Keratinocyte (primary cell): ENCODE results near the gene RAB3IL1. TPM values are rescaled to one million over a fixed set of nuclear protein-coding genes. Genes with fewer than 3 reads are reported as not detected.

Experiments
- DNase-seq: peaks from one replicate; pipeline ENCODE4 v3.0.0-alpha.2; 2011; ENCODE audit warnings: low read depth, missing footprints, low spot score
- FAIRE-seq: peaks from 2 replicates; lab custom pipeline; 2011; peaks lifted over from hg19 to GRCh38; lab: Jason Lieb, UNC
- H2AFZ ChIP-seq: 2 replicates; pipeline ENCODE4 v1.6.0; 2012; ENCODE audit warnings: low read length, control low read depth, inconsistent platforms; ENCODE audit not compliant: control insufficient read depth
- H3K27ac ChIP-seq: 2 replicates; pipeline ENCODE4 v1.5.1; 2011; ENCODE audit warnings: low read length; ENCODE audit not compliant: control insufficient read depth, insufficient read depth
- H3K27me3 ChIP-seq: 3 replicates; pipeline ENCODE4 v1.6.0; 2011; ENCODE audit warnings: low read length; ENCODE audit not compliant: control insufficient read depth, insufficient read depth; ENCODE audit errors: extremely low read depth
- H3K36me3 ChIP-seq, 2 experiments: 2 replicates in 1 of 2; 3 replicates in 1 of 2; pipeline ENCODE4 v1.5.1; 2011; ENCODE audit warnings: low read length in 2 of 2, mild to moderate bottlenecking in 1 of 2; ENCODE audit not compliant: control insufficient read depth in 2 of 2, insufficient read depth in 2 of 2; ENCODE audit errors: extremely low read depth in 1 of 2
- H3K4me1 ChIP-seq: 3 replicates; pipeline ENCODE4 v1.5.1; 2011; ENCODE audit warnings: low read length; ENCODE audit not compliant: control insufficient read depth, insufficient read depth; ENCODE audit errors: extremely low read depth
- H3K4me2 ChIP-seq: 3 replicates; pipeline ENCODE4 v1.6.0; 2011; ENCODE audit warnings: low read depth, low read length; ENCODE audit not compliant: control insufficient read depth, insufficient read depth; ENCODE audit errors: extremely low read depth
- H3K4me3 ChIP-seq, 3 experiments: fragments of 200-600 bp in 1 of 3; sonication (generic) in 1 of 3; 2 replicates in 2 of 3; 3 replicates in 1 of 3; pipeline ENCODE4 v1.5.1; 2011 to 2016; ENCODE audit warnings: low read length in 3 of 3, mild to moderate bottlenecking in 3 of 3, control low read depth in 2 of 3, inconsistent platforms in 1 of 3, low read depth in 1 of 3, mixed read lengths in 1 of 3, mixed run types in 1 of 3, moderate library complexity in 1 of 3; ENCODE audit not compliant: control insufficient read depth in 2 of 3, insufficient read depth in 2 of 3; ENCODE audit errors: extremely low read depth in 1 of 3
- H3K79me2 ChIP-seq: 2 replicates; pipeline ENCODE4 v1.6.0; 2012; ENCODE audit warnings: low read length; ENCODE audit not compliant: control insufficient read depth, insufficient read depth
- H3K9ac ChIP-seq: 3 replicates; pipeline ENCODE4 v1.6.0; 2011; ENCODE audit warnings: low read length; ENCODE audit not compliant: control insufficient read depth, insufficient read depth; ENCODE audit errors: extremely low read depth
- H3K9me1 ChIP-seq: 3 replicates; pipeline ENCODE4 v1.6.0; 2011; ENCODE audit warnings: low read length; ENCODE audit not compliant: control insufficient read depth, insufficient read depth; ENCODE audit errors: extremely low read depth
- H3K9me3 ChIP-seq: 2 replicates; pipeline ENCODE4 v1.5.1; 2012; ENCODE audit warnings: low read depth, low read length; ENCODE audit not compliant: control insufficient read depth
- H4K20me1 ChIP-seq: 3 replicates; pipeline ENCODE4 v1.6.0; 2011; ENCODE audit warnings: low read length; ENCODE audit not compliant: control insufficient read depth, insufficient read depth; ENCODE audit errors: extremely low read depth
- CTCF ChIP-seq, 3 experiments: IDR thresholded peaks in 1 of 3; conservative IDR thresholded peaks in 1 of 3; optimal IDR thresholded peaks in 1 of 3; 2 replicates in 2 of 3; 3 replicates in 1 of 3; pipeline versions ENCODE3 to v1.5.1; 2011; ENCODE audit warnings: low read length in 3 of 3, mild to moderate bottlenecking in 3 of 3, moderate library complexity in 2 of 3, control low read depth in 1 of 3, inconsistent platforms in 1 of 3; ENCODE audit not compliant: insufficient read depth in 2 of 3; ENCODE audit errors: extremely low read depth in 1 of 3
- EZH2 ChIP-seq: IDR thresholded peaks from one replicate; pipeline ENCODE4 v1.6.1; 2012; ENCODE audit warnings: inconsistent platforms, mild to moderate bottlenecking, low read length, moderate library complexity
- dilution Hi-C: fragments of 300-500 bp; cut with MboI; formaldehyde crosslinking; loops from one replicate; pipeline ENCODE4 v1.7.0; 2020; ENCODE audit warnings: low sequenced_read_pairs; ENCODE audit not compliant: extremely low pct_ligation_motif_present
- polyA plus RNA-seq, 5 experiments: library from polyadenylated mRNA; depleted of rRNA in 3 of 5; stranded (reverse) in 3 of 5; stranded (forward) in 1 of 5; unstranded in 1 of 5; fragments of >200 nt; gene quantifications; 1 replicate in 1 of 5; 2 replicates in 3 of 5; 3 replicates in 1 of 5; pipeline versions ENCODE4 v1.2.1 to v1.2.3, GENCODE V29; 2011 to 2012; ENCODE audit warnings: missing spikeins in 2 of 5, low read depth in 1 of 5, low replicate concordance in 1 of 5

Gene RAB3IL1
- polyA plus RNA-seq, 1 donor (not counting 4 experiments of a cell fraction or from before 2014, with no cell fraction given), result 0.31 TPM

GRCh38 chr11:61964058-61964665 is 46.8 kb upstream of the RAB3IL1 start:
- TF ChIP-seq EZH2, result no peak
- no peak for TF ChIP-seq CTCF (optimal IDR thresholded peaks at IDR 0.05 in 1 of 3, IDR thresholded peaks at IDR 0.05 in 1 of 3, conservative IDR thresholded peaks at IDR 0.05 in 1 of 3; ENCODE audit: extremely low read depth in 1 of 3, insufficient read depth in 2 of 3, low read length in 3 of 3)
- peaks cover 12 to 26% of the 10 kb centered on the region in 2 experiments for H3K36me3 ChIP-seq
- DNase-seq (no peak), FAIRE-seq (no peak)
- no peak overlapping the region for H3K4me2 ChIP-seq
- H3K4me1 ChIP-seq, result peaks cover 27% of the 10 kb centered on the region
- H4K20me1 ChIP-seq, result peaks cover 25% of the 10 kb centered on the region
- no peak overlapping the region for H3K27ac ChIP-seq
- H3K4me3 ChIP-seq, result no peak overlapping the region
- no peaks in the 10 kb centered on the region for H3K27me3 ChIP-seq
- peaks cover 20% of the 10 kb centered on the region for H3K79me2 ChIP-seq
- dilution Hi-C loops, result no loop called here
- H3K9ac ChIP-seq, result no peak overlapping the region
- H3K9me3 ChIP-seq, result no peaks in the 10 kb centered on the region
- no peak overlapping the region for H2AFZ ChIP-seq
- H3K9me1 ChIP-seq, result no peaks in the 10 kb centered on the region

- no peak overlapping the region for H3K4me2 ChIP-seq
- no peak for DNase-seq
- H4K20me1 ChIP-seq, result peaks cover 25% of the 10 kb centered on the region
- H3K36me3 ChIP-seq, result peaks cover 12 to 26% of the 10 kb centered on the region in 2 experiments
- H3K27ac ChIP-seq, result no peak overlapping the region
- no peaks in the 10 kb centered on the region for H3K27me3 ChIP-seq
- H3K9ac ChIP-seq, result no peak overlapping the region
- peaks cover 26% of the 10 kb centered on the region for H3K4me1 ChIP-seq
- dilution Hi-C loops, result no loop called here
- no peak overlapping the region for H2AFZ ChIP-seq
- no peaks in the 10 kb centered on the region for H3K9me1 ChIP-seq
- H3K4me3 ChIP-seq, result no peak overlapping the region
- peaks cover 20% of the 10 kb centered on the region for H3K79me2 ChIP-seq
- no peak for FAIRE-seq
- H3K9me3 ChIP-seq, result no peaks in the 10 kb centered on the region
- no peak for TF ChIP-seq CTCF (optimal IDR thresholded peaks at IDR 0.05 in 1 of 3, IDR thresholded peaks at IDR 0.05 in 1 of 3, conservative IDR thresholded peaks at IDR 0.05 in 1 of 3; ENCODE audit: extremely low read depth in 1 of 3, insufficient read depth in 2 of 3, low read length in 3 of 3)
- no peak for TF ChIP-seq EZH2
These were observed 46.1 kb upstream of the RAB3IL1 start for GRCh38 chr11:61963282-61964057.
